K562 (cell line): ENCODE results near the gene CRADD. TPM values are rescaled to one million over a fixed set of nuclear protein-coding genes. Genes with fewer than 3 reads are reported as not detected.

ENCODE experiments used
- FOXP1 ChIP-seq: sonication (generic); formaldehyde crosslinking; IDR thresholded peaks from 2 replicates; pipeline ENCODE4 v1.8.0; 2022; ENCODE audit warnings: mild to moderate bottlenecking, missing genetic modification reagents
- KAT2B ChIP-seq: IDR thresholded peaks from one replicate; pipeline ENCODE4 v1.6.1; 2012; ENCODE audit warnings: low read depth, mild to moderate bottlenecking, control low read depth, inconsistent platforms, low read length, moderate library complexity
- MEF2D ChIP-seq: conservative IDR thresholded peaks from 2 replicates; pipeline ENCODE4 v1.6.1; 2016; ENCODE audit warnings: low read depth, missing genetic modification characterization, missing compliant biosample characterization
- RHOXF2B ChIP-seq: fragments of 250-450 bp; sonication (Bioruptor Pico); conservative IDR thresholded peaks from 2 replicates; pipeline ENCODE4 v1.5.1; 2021
- SMARCC2 ChIP-seq: fragments of 450-650 bp; IDR thresholded peaks from 2 replicates; pipeline ENCODE4 v1.6.1; 2017; ENCODE audit warnings: antibody characterized with exemption, moderate library complexity, mild to moderate bottlenecking, low read depth
- TCF7L2 ChIP-seq: fragments of 150-350 bp; IDR thresholded peaks from 2 replicates; pipeline ENCODE4 v1.6.1; 2016; ENCODE audit warnings: low read depth, mild to moderate bottlenecking, low read length, moderate library complexity
- THRAP3 ChIP-seq: fragments of 450-650 bp; IDR thresholded peaks from 2 replicates; pipeline ENCODE4 v1.6.1; 2016; ENCODE audit warnings: mild to moderate bottlenecking, inconsistent platforms, borderline replicate concordance
- polyA plus RNA-seq, 8 experiments: library from polyadenylated mRNA; depleted of rRNA in 4 of 8; stranded (reverse) in 5 of 8; unstranded in 3 of 8; fragments of >200 nt; fragmentation: Nextera tagmentation in 2 of 8; fragmentation: Illumina TruSeq in 1 of 8; extraction: Ambion mirVana in 2 of 8; extraction: Trizol in 1 of 8; gene quantifications; 2 replicates each; pipeline versions ENCODE4 v1.2.1 to v1.2.3, GENCODE V29; 2011 to 2014; ENCODE audit warnings: inconsistent platforms in 1 of 8, missing spikeins in 1 of 8
- total RNA-seq, 7 experiments: library from RNA; depleted of rRNA in 6 of 7; stranded (reverse); fragments of >200 nt in 6 of 7; fragmentation: Illumina TruSeq in 2 of 7; extraction: Trizol in 2 of 7; gene quantifications; 2 replicates each; pipeline versions ENCODE4 v1.2.1 to v1.2.3, GENCODE V29; 2011 to 2021; ENCODE audit warnings: low replicate concordance in 1 of 7
- TF ChIP-seq, protein P1 (sequence below): conservative IDR thresholded peaks from 2 replicates; pipeline ENCODE4 v1.6.1; 2011; ENCODE audit warnings: low read depth, mild to moderate bottlenecking, low read length; ENCODE audit not compliant: control insufficient read depth
- TF ChIP-seq, protein P2 (sequence below): IDR thresholded peaks from 2 replicates; pipeline ENCODE4 v1.6.1; 2011; ENCODE audit not compliant: insufficient read length; ENCODE audit errors: extremely low read depth
- TF ChIP-seq, protein P3 (sequence below): fragments of 450-650 bp; IDR thresholded peaks from 2 replicates; pipeline ENCODE4 v1.6.1; 2016

CRADD gene
- total and polyA plus RNA-seq, 9 of the 15 experiments (the other 6 are each of a cell fraction or from before 2014, with no cell fraction given): 20.5 to 41.1 (median 25.9) TPM

DNA sequence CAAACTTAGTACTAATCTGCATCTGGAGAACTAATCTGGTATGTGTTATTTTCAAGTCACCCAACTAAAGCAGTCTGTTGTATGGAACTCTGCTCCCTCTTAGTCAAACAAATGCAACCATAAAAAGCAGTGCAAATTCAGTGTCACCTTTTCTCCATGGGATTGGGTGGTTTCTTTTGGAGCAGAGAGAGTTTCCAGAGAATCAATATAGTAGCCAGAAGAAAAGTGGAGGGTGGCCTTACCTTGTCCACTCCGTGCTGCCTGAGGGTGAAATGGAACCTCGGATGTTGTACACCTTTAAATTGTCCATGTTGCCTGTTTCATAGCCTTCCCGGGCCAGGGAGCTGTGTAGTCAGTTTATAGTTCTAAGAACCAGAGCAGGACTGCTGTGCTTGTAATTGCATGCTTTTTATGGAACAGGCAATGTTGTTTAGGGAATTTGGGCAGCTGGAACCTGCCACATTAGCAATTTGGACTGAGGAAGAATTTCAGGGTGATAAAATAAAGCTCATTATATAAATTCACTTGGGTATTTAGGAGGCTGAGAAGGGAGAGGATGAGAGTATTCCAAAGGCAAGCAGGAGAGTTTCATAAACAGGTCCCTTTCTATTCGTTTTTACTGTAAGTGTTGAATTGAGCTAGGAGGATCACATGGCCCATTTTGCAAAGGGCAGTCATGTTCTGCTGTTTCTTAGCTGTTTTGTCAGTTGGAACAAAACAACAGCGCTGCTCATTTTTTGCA, 60.5 kb downstream of the CRADD start (continued):
- TF ChIP-seq, protein P1, sequence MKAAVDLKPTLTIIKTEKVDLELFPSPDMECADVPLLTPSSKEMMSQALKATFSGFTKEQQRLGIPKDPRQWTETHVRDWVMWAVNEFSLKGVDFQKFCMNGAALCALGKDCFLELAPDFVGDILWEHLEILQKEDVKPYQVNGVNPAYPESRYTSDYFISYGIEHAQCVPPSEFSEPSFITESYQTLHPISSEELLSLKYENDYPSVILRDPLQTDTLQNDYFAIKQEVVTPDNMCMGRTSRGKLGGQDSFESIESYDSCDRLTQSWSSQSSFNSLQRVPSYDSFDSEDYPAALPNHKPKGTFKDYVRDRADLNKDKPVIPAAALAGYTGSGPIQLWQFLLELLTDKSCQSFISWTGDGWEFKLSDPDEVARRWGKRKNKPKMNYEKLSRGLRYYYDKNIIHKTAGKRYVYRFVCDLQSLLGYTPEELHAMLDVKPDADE: no peak
- TF ChIP-seq KAT2B (no peak), FOXP1 (CRISPR knock-in tag) (no peak), RHOXF2B (CRISPR knock-in tag) (no peak), THRAP3 (no peak), SMARCC2 (no peak), MEF2D (no peak), TCF7L2 (no peak)
- TF ChIP-seq, protein P2, sequence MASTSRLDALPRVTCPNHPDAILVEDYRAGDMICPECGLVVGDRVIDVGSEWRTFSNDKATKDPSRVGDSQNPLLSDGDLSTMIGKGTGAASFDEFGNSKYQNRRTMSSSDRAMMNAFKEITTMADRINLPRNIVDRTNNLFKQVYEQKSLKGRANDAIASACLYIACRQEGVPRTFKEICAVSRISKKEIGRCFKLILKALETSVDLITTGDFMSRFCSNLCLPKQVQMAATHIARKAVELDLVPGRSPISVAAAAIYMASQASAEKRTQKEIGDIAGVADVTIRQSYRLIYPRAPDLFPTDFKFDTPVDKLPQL: no peak
- TF ChIP-seq, protein P3, sequence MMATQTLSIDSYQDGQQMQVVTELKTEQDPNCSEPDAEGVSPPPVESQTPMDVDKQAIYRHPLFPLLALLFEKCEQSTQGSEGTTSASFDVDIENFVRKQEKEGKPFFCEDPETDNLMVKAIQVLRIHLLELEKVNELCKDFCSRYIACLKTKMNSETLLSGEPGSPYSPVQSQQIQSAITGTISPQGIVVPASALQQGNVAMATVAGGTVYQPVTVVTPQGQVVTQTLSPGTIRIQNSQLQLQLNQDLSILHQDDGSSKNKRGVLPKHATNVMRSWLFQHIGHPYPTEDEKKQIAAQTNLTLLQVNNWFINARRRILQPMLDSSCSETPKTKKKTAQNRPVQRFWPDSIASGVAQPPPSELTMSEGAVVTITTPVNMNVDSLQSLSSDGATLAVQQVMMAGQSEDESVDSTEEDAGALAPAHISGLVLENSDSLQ: no peak
